DMS53 treated with DMSO at 0.1 percent for 48 hours (cell line): ENCODE results near the gene ENTR1.

Source experiments
- DNase-seq: peaks from one replicate; lab custom pipeline; 2025; ENCODE audit not compliant: unreplicated experiment; lab: John Stamatoyannopoulos, UW

The ENTR1 gene

GRCh38 chr9:136398286-136398685, 12.1 kb downstream of the ENTR1 start:
- no peak for DNase-seq

- DNase-seq, result no peak
Measured at GRCh38 chr9:136397643-136398042, 12.8 kb downstream of the ENTR1 start.

- no peak for DNase-seq
Measured at GRCh38 chr9:136396219-136396515, 14.2 kb downstream of the ENTR1 start.

GRCh38 chr9:136395345-136396218, 14.8 kb downstream of the ENTR1 start:
- DNase-seq, result no peak

GRCh38 chr9:136395020-136395340, 15.4 kb downstream of the ENTR1 start:
- DNase-seq, result no peak

- no peak for DNase-seq
Measured at GRCh38 chr9:136394312-136395019, 15.9 kb downstream of the ENTR1 start.

GRCh38 chr9:136393531-136393930, 16.9 kb downstream of the ENTR1 start:
- DNase-seq, result no peak

- no peak for DNase-seq
Measured at GRCh38 chr9:136392538-136393449, 17.6 kb downstream of the ENTR1 start.

GRCh38 chr9:136391737-136392537, 18.5 kb downstream of the ENTR1 start:
- DNase-seq, result no peak

GRCh38 chr9:136389396-136389795, 21.0 kb downstream of the ENTR1 start:
- no peak for DNase-seq

- DNase-seq, result no peak
Measured at GRCh38 chr9:136387217-136387616, 23.2 kb downstream of the ENTR1 start.

- no peak for DNase-seq
Measured at GRCh38 chr9:136386018-136386417, 24.4 kb downstream of the ENTR1 start.

GRCh38 chr9:136385015-136385414, 25.4 kb downstream of the ENTR1 start:
- DNase-seq, result no peak

- no peak for DNase-seq
Measured at GRCh38 chr9:136383436-136383835, 27.0 kb downstream of the ENTR1 start.

GRCh38 chr9:136381966-136382513, 28.4 kb downstream of the ENTR1 start:
- DNase-seq, result no peak

GRCh38 chr9:136381311-136381710, 29.1 kb downstream of the ENTR1 start:
- no peak for DNase-seq

GRCh38 chr9:136380381-136380780, 30.0 kb downstream of the ENTR1 start:
- DNase-seq, result no peak

- DNase-seq, result no peak
Measured at GRCh38 chr9:136379891-136380290, 30.5 kb downstream of the ENTR1 start.

GRCh38 chr9:136379401-136379800, 31.0 kb downstream of the ENTR1 start:
- DNase-seq, result no peak

- DNase-seq, result no peak
Measured at GRCh38 chr9:136379003-136379287, 31.5 kb downstream of the ENTR1 start.
